Left lung (tissue), 10 donors: ENCODE data around the gene MIOX. TPM values are rescaled to one million over a fixed set of nuclear protein-coding genes. Genes with fewer than 3 reads are reported as not detected.
"Not testable (repeated sequence)": the region's sequence is repeated elsewhere in the genome, so short reads cannot be mapped to it uniquely, and the experiment has no call there.

Experiments
- ATAC-seq: fragments of 200-7000 bp; cut with Tn5 transposase; one replicate; pipeline ENCODE4 v1.9.1; 2020; ENCODE audit warnings: moderate library complexity
- DNase-seq, 4 donors: peaks; one replicate each; pipeline ENCODE4 v3.0.0-alpha.2; 2013 to 2020
- H3K27ac ChIP-seq, 2 donors: fragments of 200-600 bp; sonication (generic) in 1 of 2; one replicate each; pipeline versions ENCODE4 v1.5.0 to v1.8.0; 2020 to 2021
- H3K27me3 ChIP-seq, 2 donors: fragments of 200-600 bp; sonication (generic) in 1 of 2; one replicate each; pipeline versions ENCODE4 v1.5.0 to v1.8.0; 2020 to 2021
- H3K36me3 ChIP-seq, 2 donors: fragments of 200-600 bp; sonication (generic) in 1 of 2; one replicate each; pipeline versions ENCODE4 v1.5.0 to v1.8.0; 2020 to 2021
- H3K4me1 ChIP-seq, 2 donors: fragments of 200-600 bp; one replicate each; pipeline ENCODE4 v1.8.0; 2021
- H3K4me3 ChIP-seq, 2 donors: fragments of 200-600 bp; sonication (generic) in 1 of 2; one replicate each; pipeline versions ENCODE4 v1.5.0 to v1.8.0; 2020 to 2021; ENCODE audit warnings: mild to moderate bottlenecking in 1 of 2
- H3K9me3 ChIP-seq, 2 donors: fragments of 200-600 bp; sonication (generic) in 1 of 2; one replicate each; pipeline versions ENCODE4 v1.5.0 to v1.8.0; 2020 to 2021
- intact Hi-C, 2 donors: fragments of 100-400 bp; cut with DNase I; formaldehyde crosslinking; loops; one replicate each; pipeline versions ENCODE4 v1.11.2 to v1.14.2; 2022
- polyA plus RNA-seq, 6 donors: library from polyadenylated mRNA; unstranded; fragments of 120-200 nt; gene quantifications; one replicate each; pipeline ENCODE4 v1.2.1, GENCODE V29; 2013; ENCODE audit not compliant: insufficient read length in 6 of 6
- total RNA-seq, 2 donors: library from RNA; stranded (reverse); fragmentation: NEBNext Ultra II Directional; extraction: Animal tissue kit (Norgen Biotek cat#: 25700); gene quantifications; one replicate each; pipeline ENCODE4 v1.2.1, GENCODE V29; 2021
- TF ChIP-seq, protein P1 (sequence below), 2 donors: fragments of 200-600 bp; sonication (generic) in 1 of 2; IDR thresholded peaks; one replicate each; pipeline versions ENCODE4 v1.5.0 to v1.8.0; 2021; ENCODE audit warnings: antibody characterized with exemption in 2 of 2
- donor health status: DM: no; HTN: yes; CAD: no.
- donor health status: DM: no; HTN: no; CAD: no.

The MIOX gene
- total and polyA plus RNA-seq, 8 donors, result 0.12 to 0.27 (median 0.15) TPM; not detected in 3

DNA sequence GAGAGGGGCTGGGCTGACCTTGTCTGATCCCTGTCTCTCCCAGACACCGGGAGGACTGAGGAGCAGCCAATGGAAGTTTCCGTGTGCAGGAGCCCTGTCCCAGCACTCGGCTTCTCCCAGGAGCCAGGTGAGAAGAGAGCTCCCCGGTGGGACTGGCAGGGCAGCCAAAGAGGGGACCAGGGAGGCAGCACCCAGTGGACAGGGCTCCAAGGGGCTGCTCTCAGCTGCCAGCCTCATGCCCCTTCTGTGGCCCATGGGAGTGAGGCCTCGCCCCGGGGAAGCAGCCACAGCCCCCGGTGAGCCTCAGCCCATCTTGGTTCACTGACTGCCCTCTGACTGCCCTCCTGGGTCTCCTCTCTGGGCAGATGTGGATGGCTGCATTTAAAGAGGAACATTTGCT lies 31.9 kb downstream of the MIOX start:
- Histone ChIP-seq H3K9me3 (no peaks in the 10 kb centered on the region), H3K27ac (no peak overlapping the region), H3K4me1 (peaks cover 0 to under 1% of the 10 kb centered on the region in 2 donors), H3K27me3 (no peaks in the 10 kb centered on the region), H3K4me3 (no peak overlapping the region), H3K36me3 (peaks cover 0 to 84% of the 10 kb centered on the region in 2 donors)
- TF ChIP-seq, protein P1, sequence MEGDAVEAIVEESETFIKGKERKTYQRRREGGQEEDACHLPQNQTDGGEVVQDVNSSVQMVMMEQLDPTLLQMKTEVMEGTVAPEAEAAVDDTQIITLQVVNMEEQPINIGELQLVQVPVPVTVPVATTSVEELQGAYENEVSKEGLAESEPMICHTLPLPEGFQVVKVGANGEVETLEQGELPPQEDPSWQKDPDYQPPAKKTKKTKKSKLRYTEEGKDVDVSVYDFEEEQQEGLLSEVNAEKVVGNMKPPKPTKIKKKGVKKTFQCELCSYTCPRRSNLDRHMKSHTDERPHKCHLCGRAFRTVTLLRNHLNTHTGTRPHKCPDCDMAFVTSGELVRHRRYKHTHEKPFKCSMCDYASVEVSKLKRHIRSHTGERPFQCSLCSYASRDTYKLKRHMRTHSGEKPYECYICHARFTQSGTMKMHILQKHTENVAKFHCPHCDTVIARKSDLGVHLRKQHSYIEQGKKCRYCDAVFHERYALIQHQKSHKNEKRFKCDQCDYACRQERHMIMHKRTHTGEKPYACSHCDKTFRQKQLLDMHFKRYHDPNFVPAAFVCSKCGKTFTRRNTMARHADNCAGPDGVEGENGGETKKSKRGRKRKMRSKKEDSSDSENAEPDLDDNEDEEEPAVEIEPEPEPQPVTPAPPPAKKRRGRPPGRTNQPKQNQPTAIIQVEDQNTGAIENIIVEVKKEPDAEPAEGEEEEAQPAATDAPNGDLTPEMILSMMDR (IDR thresholded peaks at IDR 0.05), result no peak
- DNase-seq (peak in 1 of 4 donors; percentile 70), ATAC-seq (no peak)
- intact Hi-C loops, result no loop called here

DNA sequence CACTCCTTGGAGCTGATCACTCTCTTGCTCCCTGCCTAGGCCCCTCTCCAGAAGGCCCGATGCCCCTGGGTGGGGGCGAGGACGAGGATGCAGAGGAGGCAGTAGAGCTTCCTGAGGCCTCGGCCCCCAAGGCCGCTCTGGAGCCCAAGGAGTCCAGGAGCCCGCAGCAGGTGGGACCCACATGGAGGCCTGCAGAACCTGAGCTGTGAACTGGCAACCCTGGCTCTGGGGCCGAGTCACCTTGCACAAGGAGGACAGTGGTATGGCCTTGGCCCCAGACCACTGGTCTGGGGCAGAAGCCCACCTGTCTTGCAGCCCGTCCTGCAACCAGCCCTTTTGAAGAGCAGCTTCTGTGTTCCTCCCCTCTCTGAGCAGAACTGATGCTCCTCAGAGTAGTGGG lies 32.5 kb downstream of the MIOX start:
- no peak for ATAC-seq
- intact Hi-C loops, result no loop called here
- Histone ChIP-seq H3K4me3 (no peak overlapping the region), H3K9me3 (no peaks in the 10 kb centered on the region), H3K36me3 (peaks cover 0 to 89% of the 10 kb centered on the region in 2 donors), H3K27ac (no peak overlapping the region), H3K4me1 (peaks cover 4 to 6% of the 10 kb centered on the region in 2 donors), H3K27me3 (no peaks in the 10 kb centered on the region)
- TF ChIP-seq, protein P1 (IDR thresholded peaks at IDR 0.05), result no peak
- DNase-seq, result peak in 1 of 4 donors; percentile 67

- peak in 1 of 4 donors; percentile 0 for DNase-seq
- H3K27ac ChIP-seq, H3K9me3 ChIP-seq, H3K27me3 ChIP-seq, H3K4me3 ChIP-seq, intact Hi-C loops, ATAC-seq: not testable (repeated sequence)
- Histone ChIP-seq H3K4me1 (peaks cover 13 to 16% of the 10 kb centered on the region in 2 donors), H3K36me3 (peaks cover 0 to 83% of the 10 kb centered on the region in 2 donors)
Measured at GRCh38 chr22:50520184-50520583, 33.5 kb downstream of the MIOX start.

- no peaks in the 10 kb centered on the region for H3K9me3 ChIP-seq
- H3K4me3 ChIP-seq, result no peak overlapping the region
- no peak overlapping the region for H3K27ac ChIP-seq
- ATAC-seq (no peak), DNase-seq (peak in 1 of 4 donors; percentile 70)
- TF ChIP-seq, protein P1 (IDR thresholded peaks at IDR 0.05), result no peak
- peaks cover 13 to 17% of the 10 kb centered on the region in 2 donors for H3K4me1 ChIP-seq
- no peaks in the 10 kb centered on the region for H3K27me3 ChIP-seq
- H3K36me3 ChIP-seq, result peaks cover 0 to 83% of the 10 kb centered on the region in 2 donors
- intact Hi-C loops, result no loop called here
Measured at GRCh38 chr22:50520826-50521453, 34.3 kb downstream of the MIOX start.

DNA sequence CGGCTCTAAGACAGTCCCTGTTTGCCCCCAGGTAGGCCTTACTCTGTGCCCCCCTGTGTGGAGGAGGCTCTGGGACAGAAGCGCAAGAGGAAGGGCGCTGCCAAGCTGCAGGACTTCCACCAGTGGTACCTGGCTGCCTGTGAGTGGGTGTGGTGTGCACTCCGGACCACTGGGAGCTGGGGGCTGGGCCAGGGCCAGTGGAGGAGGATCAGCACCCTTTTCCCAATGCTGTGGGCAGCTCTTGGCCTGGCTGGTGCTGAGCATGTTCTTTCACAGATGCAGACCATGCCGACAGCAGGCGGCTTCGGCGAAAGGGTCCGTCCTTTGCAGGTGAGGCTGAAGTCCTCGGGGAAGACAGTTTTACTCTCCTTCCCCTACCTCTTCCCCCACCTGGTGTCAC lies 35.1 kb downstream of the MIOX start:
- DNase-seq (peak in 1 of 4 donors; percentile 58), ATAC-seq (no peak)
- H3K4me3 ChIP-seq, result no peak overlapping the region
- peaks cover 15 to 20% of the 10 kb centered on the region in 2 donors for H3K4me1 ChIP-seq
- no peaks in the 10 kb centered on the region for H3K27me3 ChIP-seq
- intact Hi-C loops, result no loop called here
- TF ChIP-seq, protein P1 (IDR thresholded peaks at IDR 0.05), result no peak
- H3K27ac ChIP-seq, result no peak overlapping the region
- peaks cover 0 to 77% of the 10 kb centered on the region in 2 donors for H3K36me3 ChIP-seq
- no peaks in the 10 kb centered on the region for H3K9me3 ChIP-seq
